ENCODE measurements around the gene KRTAP10-8.
"Not testable (repeated sequence)": the region's sequence is repeated elsewhere in the genome, so short reads cannot be mapped to it uniquely, and the experiment has no call there.

KRTAP10-8 gene

GRCh38 chr21:44618909-44619308 lies 7.0 kb downstream of the KRTAP10-8 start:
- peak; percentile 49 for DNase-seq

- no peak for DNase-seq
These were observed 8.0 kb downstream of the KRTAP10-8 start for GRCh38 chr21:44619886-44620285.

- no peak for DNase-seq
These were observed 11.7 kb downstream of the KRTAP10-8 start for GRCh38 chr21:44623575-44623974.

- no peak for DNase-seq
These were observed 13.9 kb downstream of the KRTAP10-8 start for GRCh38 chr21:44625756-44626155.

GRCh38 chr21:44626262-44626661 lies 14.4 kb downstream of the KRTAP10-8 start:
- no peak for DNase-seq

GRCh38 chr21:44626673-44627143 lies 14.8 kb downstream of the KRTAP10-8 start, which contains the start of gene KRTAP10-9:
TSS of gene KRTAP10-9 (plus strand) at chr21:44627093. CDS start at chr21:44627172, 79 bp downstream.
- no peak for DNase-seq

GRCh38 chr21:44627181-44627822 lies 15.4 kb downstream of the KRTAP10-8 start:
- not testable (repeated sequence) for DNase-seq

GRCh38 chr21:44627831-44628233 lies 16.0 kb downstream of the KRTAP10-8 start:
- not testable (repeated sequence) for DNase-seq

- no peak for DNase-seq
These were observed 17.0 kb downstream of the KRTAP10-8 start for GRCh38 chr21:44628707-44629391.

GRCh38 chr21:44630440-44630839 lies 18.6 kb downstream of the KRTAP10-8 start:
- DNase-seq: no peak

GRCh38 chr21:44632067-44632466 lies 20.2 kb downstream of the KRTAP10-8 start:
- DNase-seq: no peak

GRCh38 chr21:44636209-44637017 lies 24.5 kb downstream of the KRTAP10-8 start:
- DNase-seq: no peak

- DNase-seq: no peak
These were observed 25.4 kb downstream of the KRTAP10-8 start, which contains the start of gene KRTAP10-10 for GRCh38 chr21:44637018-44637850. TSS of gene KRTAP10-10 (plus strand) at chr21:44637356. CDS start at chr21:44637418, 62 bp downstream.

- not testable (repeated sequence) for DNase-seq
These were observed 26.0 kb downstream of the KRTAP10-8 start for GRCh38 chr21:44637851-44638348.

- DNase-seq: not testable (repeated sequence)
These were observed 26.8 kb downstream of the KRTAP10-8 start for GRCh38 chr21:44638506-44639330.

GRCh38 chr21:44639331-44639655 lies 27.4 kb downstream of the KRTAP10-8 start:
- no peak for DNase-seq

- no peak for DNase-seq
These were observed 28.9 kb downstream of the KRTAP10-8 start for GRCh38 chr21:44640761-44641160.

GRCh38 chr21:44643741-44644310 lies 31.9 kb downstream of the KRTAP10-8 start:
- no peak for DNase-seq

GRCh38 chr21:44644878-44645277 lies 33.0 kb downstream of the KRTAP10-8 start:
- no peak for DNase-seq

GRCh38 chr21:44646366-44647221 lies 34.7 kb downstream of the KRTAP10-8 start, which contains the start of gene KRTAP10-11:
TSS of gene KRTAP10-11 (plus strand) at chr21:44646414. CDS start at chr21:44646459, 45 bp downstream.
- DNase-seq: not testable (repeated sequence)

All from activated CD4-positive, alpha-beta T cell treated with anti-CD3 and anti-CD28 coated beads for 48 hours (primary cell).